GM12891 (cell line): Measurements from ENCODE around the gene PPFIA3.

Experiments
- DNase-seq: peaks from one replicate; pipeline ENCODE4 v3.0.0; 2011; ENCODE audit warnings: low spot score; ENCODE audit not compliant: insufficient read length
- FAIRE-seq: peaks from 2 replicates; lab custom pipeline; 2011; peaks lifted over from hg19 to GRCh38; lab: Jason Lieb, UNC
- PAX5 ChIP-seq: IDR thresholded peaks from 2 replicates; pipeline ENCODE4 v1.6.1; 2011; ENCODE audit warnings: low read length, moderate library complexity, mild to moderate bottlenecking; ENCODE audit not compliant: insufficient read depth, severe bottlenecking
- POLR2A ChIP-seq: IDR thresholded peaks from 2 replicates; pipeline ENCODE4 v1.6.1; 2011; ENCODE audit warnings: low read depth, low read length, control low read depth
- POLR2AphosphoS5 ChIP-seq: IDR thresholded peaks from 2 replicates; pipeline ENCODE4 v1.6.1; 2011; ENCODE audit warnings: low read depth, low read length, control low read depth
- POU2F2 ChIP-seq: IDR thresholded peaks from 2 replicates; pipeline ENCODE4 v1.6.1; 2011; ENCODE audit warnings: low read depth, mild to moderate bottlenecking, control low read depth, low read length, moderate library complexity
- SPI1 ChIP-seq: IDR thresholded peaks from 2 replicates; pipeline ENCODE4 v1.6.1; 2011; ENCODE audit warnings: low read depth, low read length, control low read depth
- TAF1 ChIP-seq: IDR thresholded peaks from 2 replicates; pipeline ENCODE4 v1.6.1; 2011; ENCODE audit warnings: low read depth, low read length, control low read depth

PPFIA3 gene

DNA sequence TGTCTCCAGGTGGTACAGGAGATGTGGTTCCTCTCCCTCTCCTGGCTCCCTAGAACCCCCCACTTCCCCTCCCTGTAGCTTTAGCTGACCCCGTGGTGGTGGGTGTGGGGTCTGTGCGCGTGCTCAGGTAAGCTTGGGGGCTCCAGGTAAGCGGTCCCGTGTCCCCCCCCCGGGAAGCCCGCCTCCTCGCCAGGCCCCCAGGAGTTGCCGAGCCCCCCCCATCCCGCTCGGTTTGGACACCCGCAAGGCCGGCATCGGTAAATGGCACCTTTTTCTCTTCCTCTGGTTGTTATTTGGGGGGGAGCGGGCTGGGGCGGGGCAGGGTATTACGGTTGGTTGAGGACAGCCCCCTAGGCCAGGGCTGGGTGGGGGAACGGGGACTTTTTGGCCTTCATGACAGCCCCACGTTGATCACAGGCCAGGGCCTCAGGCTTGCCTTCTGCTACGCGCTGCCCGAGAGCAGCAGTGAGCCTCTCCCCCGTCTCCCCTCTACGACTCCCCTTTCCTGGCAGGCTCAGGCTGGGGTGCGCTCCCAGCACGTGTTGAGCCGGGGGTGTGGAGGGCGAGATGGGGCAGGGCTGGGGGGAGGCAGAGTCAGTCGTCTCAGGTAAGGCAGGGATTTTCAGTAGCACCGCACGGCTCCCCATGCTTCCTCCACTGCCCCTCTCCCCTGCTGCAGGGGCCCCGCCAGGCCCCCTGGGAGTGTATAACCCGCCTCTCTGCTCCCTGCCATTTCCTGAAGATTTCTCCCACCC lies 15.8 kb upstream of the PPFIA3 start:
- no peak for DNase-seq
- no peak for TF ChIP-seq POU2F2
- no peak for TF ChIP-seq PAX5
- TF ChIP-seq SPI1 = no peak
- FAIRE-seq = no peak

DNA sequence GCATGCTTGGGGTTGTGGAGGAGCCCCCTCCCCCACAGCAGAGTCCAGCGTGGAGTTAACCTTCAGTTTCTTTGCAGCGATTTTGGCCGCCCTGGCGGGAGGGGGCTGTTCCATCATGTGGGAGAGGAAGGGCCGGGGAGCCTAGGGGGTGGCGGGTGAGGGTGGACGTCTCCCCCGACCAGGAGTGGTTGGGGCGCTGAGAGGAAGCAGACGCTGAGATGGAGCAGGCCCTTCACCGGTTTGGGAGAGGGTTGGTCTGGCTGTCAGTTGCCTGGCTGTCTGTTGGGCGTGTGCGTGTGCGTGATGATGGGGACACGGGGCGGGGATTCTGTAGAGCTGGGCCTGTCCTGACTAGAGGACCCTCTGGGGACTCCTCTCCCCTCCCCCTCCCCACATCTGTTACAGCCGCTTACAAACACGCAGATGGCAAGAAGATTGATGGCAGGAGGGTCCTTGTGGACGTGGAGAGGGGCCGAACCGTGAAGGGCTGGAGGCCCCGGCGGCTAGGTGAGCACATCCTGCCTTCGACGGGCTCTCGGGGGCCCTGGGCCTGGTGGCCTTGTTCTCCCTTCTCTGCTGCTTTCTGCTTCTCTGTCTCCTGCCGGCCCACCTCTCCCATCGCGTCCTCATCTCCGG lies 15.0 kb upstream of the PPFIA3 start:
- no peak for FAIRE-seq
- no peak for DNase-seq
- TF ChIP-seq TAF1 (no peak), PAX5 (no peak), POLR2A (no peak), POU2F2 (no peak), SPI1 (no peak), POLR2AphosphoS5 (no peak)

DNA sequence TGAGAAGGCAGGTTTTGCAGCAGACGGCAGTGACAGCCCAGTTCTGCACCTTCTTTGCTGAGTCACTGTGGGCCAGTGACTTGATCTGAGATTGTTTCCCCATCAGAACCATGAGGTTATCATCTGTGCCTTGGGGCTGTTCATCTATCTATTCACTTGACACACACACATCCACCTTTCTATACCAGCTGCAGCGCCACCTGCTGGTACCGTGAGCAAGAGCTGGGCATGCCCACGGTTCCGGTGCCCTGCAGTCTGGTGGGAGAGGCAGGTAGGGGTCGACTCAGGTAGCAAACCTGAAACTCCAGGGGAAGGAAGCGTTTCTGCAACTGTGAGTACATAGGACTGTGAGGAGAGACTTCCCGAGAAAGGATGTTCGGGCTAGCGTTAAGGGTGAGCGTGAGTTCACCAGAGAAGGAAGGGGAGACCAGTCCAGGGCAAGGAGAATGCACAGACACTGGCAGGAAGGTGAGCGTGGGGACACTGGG lies 12.7 kb upstream of the PPFIA3 start:
- FAIRE-seq (peak; percentile 89), DNase-seq (no peak)
- TF ChIP-seq PAX5 (no peak), POLR2A (no peak), POLR2AphosphoS5 (no peak), POU2F2 (no peak), TAF1 (no peak)

DNA sequence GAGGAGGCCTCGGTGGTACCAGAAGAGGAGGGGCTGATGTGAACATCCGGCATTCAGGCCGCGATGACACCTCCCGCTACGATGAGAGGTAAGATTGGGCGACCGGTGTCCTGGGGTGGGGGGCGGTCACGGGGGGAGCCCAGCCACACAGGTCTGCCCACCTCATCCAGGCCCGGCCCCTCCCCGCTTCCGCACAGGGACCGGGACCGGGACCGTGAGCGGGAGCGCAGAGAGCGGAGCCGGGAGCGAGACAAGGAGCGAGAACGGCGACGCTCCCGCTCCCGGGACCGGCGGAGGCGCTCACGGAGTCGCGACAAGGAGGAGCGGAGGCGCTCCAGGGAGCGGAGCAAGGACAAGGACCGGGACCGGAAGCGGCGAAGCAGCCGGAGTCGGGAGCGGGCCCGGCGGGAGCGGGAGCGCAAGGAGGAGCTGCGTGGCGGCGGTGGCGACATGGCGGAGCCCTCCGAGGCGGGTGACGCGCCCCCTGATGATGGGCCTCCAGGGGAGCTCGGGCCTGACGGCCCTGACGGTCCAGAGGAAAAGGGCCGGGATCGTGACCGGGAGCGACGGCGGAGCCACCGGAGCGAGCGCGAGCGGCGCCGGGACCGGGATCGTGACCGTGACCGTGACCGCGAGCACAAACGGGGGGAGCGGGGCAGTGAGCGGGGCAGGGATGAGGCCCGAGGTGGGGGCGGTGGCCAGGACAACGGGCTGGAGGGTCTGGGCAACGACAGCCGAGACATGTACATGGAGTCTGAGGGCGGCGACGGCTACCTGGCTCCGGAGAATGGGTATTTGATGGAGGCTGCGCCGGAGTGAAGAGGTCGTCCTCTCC lies 11.5 kb upstream of the PPFIA3 start:
- DNase-seq (no peak), FAIRE-seq (no peak)
- TF ChIP-seq SPI1 = no peak
- peak; percentile 39; the same call in 1 of the 2 replicates for TF ChIP-seq POLR2AphosphoS5
- no peak for TF ChIP-seq TAF1

DNA sequence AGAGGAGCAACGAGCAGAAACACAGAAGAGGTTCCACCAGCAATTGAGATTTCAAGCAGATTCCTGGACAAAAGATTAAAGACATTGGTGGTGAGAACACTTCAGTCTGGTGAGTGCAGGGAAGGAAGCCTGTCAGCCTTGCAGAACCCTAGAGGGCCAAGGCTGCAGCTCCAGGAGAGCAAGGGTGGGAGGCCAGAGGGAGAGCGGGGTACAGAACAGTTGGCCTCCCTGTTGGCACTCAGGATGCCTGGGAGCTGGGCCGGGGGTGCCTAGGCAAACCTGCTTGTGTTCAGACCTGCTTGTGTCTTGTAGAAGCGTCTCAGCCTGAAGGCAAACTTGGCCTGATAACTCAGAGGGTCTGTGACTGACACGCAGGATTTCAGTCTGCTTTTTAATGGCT lies 10.3 kb upstream of the PPFIA3 start:
- no peak for FAIRE-seq
- TF ChIP-seq PAX5 (no peak), TAF1 (no peak), POLR2A (no peak; the same call in 1 of the 2 replicates), SPI1 (no peak), POU2F2 (no peak), POLR2AphosphoS5 (no peak)
- DNase-seq = no peak

DNA sequence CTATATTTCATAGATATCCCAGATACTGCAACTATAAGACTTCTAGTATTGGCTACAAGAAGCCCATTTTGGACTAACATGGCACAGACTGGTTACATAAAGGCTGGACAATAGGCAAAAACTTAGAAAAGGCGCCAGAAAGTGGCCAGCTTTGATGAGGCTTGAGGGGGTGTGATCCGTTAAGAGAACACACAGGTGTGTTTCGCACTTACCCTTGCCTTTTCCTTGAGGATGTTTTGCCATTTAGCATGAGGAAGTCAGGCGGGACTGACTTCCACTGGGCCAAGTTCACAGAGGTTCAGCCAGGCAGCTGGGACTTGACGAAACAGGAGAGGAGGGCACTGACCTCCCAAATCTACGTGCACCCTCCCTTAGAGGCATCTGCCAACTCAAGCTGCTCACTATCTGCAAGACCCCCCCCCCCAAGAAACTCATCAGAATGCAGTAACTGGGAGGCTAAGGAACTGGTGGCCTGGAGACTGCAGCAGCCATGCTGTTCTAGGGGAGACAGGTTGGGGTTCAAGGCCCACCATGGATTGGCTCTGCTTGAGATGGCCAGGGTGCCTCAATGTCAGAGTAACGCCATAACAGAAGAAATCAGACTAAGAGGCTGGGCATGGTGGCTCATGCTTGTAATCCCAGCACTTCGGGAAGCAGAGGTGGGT lies 9.6 kb upstream of the PPFIA3 start:
- TF ChIP-seq POLR2A (no peak; the same call in 1 of the 2 replicates), TAF1 (no peak), PAX5 (no peak), POLR2AphosphoS5 (no peak), SPI1 (no peak)
- FAIRE-seq = no peak
- DNase-seq = no peak

DNA sequence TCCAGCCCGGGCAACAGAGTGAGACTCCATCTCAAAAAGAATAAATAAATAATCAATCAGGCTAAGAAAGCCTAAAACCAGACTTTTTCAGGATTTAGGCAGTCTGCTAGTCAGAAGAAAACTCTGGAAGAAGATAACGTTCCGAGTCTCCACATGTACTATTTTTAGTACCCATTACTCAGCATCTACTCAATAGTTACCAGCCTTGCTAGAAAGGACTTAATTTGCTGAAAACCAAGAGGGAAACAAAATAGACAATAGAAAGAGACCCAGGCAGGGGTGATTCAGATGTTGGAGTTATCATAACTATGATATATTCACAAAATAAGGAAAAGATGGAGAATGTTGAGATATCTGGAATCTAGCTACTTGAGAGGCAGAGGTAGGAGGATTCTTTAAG lies 8.8 kb upstream of the PPFIA3 start:
- FAIRE-seq = no peak
- DNase-seq = no peak

DNA sequence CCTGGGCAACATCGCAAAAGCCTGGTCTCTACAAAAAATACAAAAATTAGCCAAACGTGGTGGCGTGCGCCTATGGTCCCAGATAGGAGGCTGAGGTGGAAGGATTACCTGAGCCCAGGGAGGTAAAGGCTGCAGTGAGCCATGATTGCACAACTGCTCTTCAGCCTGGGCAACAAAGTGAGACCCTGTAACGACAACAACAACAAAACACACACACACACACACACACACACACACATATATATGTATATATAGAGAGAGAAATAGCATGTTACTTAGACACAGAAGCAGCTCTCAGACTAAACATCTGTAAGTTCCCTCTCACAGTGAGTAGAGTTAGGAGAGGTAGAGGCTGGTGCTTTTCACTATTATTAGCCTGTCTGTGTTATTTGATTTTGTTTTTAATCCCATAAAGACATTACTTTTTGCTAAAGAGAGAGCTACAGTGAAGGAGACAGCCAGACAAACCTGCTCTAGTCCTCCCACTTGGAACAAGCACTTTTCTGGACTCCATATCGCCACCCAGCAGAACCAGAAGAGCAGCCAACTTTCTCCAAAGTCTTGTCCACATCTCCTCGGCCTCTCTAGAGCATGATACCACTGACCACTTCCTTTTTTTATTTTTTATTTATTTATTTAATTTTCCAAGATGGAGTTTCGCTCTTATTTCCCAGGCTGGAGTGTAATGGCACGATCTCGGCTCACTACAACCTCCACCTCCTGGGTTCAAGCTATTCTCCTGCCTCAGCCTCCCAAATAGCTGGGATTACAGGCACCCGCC lies 7.9 kb upstream of the PPFIA3 start:
- FAIRE-seq = no peak
- no peak for TF ChIP-seq POU2F2
- TF ChIP-seq POLR2AphosphoS5 = 0 out of 2 replicates have a peak, but pooled peaks have one; percentile 17
- no peak for DNase-seq

More for the DNA sequence above, 8.8 kb upstream of the PPFIA3 start:
- TF ChIP-seq SPI1 = no peak
- TF ChIP-seq PAX5 = no peak
- no peak for TF ChIP-seq TAF1
- no peak for TF ChIP-seq POLR2AphosphoS5
- no peak for TF ChIP-seq POU2F2
- TF ChIP-seq POLR2A = no peak
